GM19240 (cell line): Measurements from ENCODE around the gene OR5B2.
"Not testable (repeated sequence)": the region's sequence is repeated elsewhere in the genome, so short reads cannot be mapped to it uniquely, and the experiment has no call there.

Experiments
- DNase-seq: peaks from one replicate; pipeline ENCODE4 v3.0.0; 2011; ENCODE audit warnings: low spot score; ENCODE audit not compliant: insufficient read length

The OR5B2 gene

DNA sequence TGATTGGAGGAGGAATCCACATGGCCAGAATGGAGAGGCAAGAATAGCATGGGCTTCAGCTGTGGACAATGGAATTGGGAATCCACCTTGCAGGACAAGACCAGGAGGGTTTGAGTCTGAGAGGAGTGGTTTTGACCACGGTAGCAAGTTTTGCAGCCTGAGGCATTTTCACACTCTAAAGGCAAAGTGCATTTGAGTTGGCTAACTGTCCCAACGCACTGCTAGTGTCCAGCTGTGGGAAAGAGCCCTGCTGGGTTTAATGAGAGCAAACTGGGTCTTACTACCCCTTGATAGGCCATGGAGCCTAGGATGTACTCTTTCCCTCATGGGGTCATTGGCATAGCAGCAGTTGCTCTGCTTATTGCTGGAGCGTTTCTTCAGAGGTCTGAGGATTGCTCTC lies at the start of gene OR5B2:
TSS of gene OR5B2 (minus strand) at position 101 of the 400 bp plus-strand sequence. CDS start 4,860 bp downstream, outside the sequence.
- DNase-seq = no peak

DNA sequence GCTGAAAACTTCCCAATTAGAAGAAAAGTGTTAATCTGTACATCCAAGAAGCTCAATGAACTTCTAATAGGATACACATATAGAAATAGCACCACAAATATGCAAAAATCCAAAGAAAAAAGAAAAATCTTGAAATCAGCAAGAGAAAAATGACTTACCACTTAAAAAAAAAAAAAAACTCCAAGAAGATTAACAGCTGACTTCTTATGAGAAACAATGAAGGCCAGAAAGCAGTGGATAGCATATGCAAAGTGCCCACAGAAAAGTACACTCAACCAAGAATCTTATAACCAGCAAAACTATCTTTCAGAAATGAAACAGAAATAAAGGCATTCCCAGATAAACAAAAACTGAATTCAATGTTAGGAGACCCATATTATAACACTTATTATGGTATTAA lies 44.0 kb upstream of the OR5B2 start:
- DNase-seq = no peak

DNA sequence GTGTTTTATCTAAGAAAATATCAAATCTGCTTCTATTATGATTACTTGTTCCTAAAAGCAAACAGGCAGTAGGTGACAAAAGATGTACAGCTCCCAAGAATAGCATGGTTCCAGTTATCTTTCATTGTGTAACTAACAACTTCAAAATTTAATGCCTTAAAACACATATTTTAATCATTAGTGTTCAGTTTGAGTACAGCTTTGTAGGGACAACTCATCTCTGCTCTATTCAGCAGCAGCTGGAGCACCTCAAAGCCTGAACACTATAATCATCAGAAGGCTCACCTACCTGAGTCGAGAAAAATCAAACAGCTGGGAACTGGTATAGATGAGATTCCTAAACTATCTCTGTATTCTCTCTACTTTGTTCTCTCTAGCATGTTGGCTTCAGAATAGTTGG lies 38.4 kb upstream of the OR5B2 start:
- DNase-seq = no peak

DNA sequence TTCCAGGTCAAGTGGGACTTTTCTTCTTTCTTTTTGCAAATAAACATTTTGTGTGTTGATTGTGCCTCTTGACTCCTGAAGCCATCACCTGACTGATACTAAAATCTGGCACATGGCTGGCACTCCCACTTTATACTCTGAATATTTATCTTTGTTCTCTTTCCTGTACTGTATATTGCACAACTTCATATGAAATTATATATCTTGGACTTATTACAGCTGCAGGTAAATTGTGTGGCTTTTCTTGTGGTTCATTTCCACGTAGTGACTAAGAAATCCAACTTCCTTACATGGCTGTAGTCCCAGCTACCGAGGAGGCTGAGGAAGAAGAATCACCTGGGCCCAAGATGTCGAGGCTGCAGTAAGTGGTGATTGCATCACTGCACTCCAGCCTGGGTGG lies 37.8 kb upstream of the OR5B2 start:
- DNase-seq = no peak

DNA sequence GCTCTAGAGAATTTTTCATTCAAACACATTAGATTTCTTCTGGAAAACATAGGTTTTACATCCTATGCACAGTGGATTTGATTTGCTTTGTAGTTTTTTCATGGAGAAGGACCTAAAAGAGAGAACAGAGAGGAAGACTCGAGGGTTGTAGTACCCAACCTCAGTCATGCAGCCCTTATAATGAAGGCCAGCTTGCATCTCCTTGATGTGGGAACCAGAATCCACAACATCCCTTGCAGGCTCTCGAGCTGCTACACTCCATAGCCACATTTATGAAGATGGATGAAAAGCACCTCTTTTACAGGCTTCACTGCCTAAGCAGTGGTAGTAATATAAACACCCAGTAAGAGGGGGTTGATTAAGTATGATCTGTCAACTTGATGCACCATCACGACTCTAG lies 23.7 kb upstream of the OR5B2 start:
- DNase-seq = no peak

DNA sequence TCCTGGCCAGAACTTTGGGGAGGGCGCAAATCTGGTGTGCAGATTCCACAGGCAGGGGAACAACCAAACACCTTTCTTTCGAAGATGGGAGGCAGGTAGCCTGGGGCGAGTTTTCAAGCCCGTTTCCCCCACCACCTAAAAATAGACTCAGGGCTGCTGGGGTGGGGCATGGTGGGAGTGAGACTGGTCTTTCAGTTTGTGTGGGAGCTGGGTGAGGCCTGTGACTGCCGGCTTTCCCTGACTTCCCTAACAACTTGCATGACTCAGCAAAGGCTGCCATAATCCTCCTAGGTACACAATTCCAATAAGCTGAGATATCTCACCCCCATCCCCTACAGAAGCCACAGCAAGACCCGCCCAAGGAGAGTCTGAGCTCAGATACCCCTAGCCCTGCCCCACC lies 18.4 kb upstream of the OR5B2 start:
- no peak for DNase-seq

DNA sequence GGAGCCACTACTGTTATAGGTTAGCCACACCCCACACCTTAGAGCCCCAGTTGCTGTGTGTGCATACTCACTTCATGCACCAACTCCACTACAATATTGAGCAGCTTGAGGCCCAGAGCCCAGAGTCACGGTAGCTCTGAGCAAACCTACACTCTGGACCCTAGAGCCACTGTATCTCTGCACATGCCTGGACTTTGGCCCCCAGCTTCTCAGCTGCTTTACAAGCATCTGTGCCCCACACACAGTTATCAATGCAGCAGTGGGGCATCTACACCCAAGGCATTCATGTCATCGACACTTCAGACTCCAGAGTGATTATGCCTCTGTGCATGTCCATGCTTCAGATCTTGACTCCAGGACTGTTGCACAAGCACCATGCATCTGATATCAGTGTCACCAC lies 16.4 kb upstream of the OR5B2 start:
- no peak for DNase-seq

DNA sequence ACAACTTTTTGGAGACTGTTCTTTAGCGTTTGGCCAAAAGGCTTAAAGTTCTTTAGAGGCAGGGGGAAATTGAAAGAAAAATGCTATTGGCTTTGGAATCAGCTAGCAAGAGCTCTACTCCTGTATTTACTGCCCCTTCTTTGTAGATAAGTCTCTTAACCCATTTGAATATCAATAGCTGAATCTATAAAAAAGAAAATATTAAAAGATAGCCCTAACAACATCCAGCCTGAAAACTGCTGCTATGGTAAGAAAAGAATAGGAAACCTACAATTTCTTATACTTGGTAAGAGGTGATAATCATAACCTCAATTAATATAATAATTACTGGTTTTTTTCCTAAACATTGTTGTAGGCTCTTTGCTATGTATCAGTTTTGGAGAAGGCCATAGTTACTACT lies 14.2 kb upstream of the OR5B2 start, which contains the start of gene OR5B12:
TSS of gene OR5B12 (minus strand) at position 101 of the 400 bp plus-strand sequence. CDS start 2,085 bp downstream, outside the sequence.
- DNase-seq = no peak

DNA sequence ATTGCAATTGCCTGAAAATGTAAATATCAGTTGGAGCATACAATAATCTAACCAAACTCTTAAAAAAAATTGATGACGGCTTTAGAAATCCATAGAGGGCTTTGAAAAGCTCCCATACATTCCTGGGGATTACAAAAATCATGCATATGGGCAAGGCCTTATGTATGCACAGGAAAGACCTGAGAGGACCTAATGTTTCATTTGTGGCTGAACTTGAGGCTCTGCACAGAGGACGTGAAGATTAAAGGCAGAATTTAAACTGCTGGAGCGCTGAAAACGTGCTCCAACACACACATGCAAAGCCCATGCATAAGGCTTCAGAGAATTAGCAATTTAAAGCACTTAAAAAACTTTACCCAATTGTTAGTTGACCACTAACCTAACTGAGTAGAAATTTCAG lies 10.6 kb upstream of the OR5B2 start:
- DNase-seq = no peak

DNA sequence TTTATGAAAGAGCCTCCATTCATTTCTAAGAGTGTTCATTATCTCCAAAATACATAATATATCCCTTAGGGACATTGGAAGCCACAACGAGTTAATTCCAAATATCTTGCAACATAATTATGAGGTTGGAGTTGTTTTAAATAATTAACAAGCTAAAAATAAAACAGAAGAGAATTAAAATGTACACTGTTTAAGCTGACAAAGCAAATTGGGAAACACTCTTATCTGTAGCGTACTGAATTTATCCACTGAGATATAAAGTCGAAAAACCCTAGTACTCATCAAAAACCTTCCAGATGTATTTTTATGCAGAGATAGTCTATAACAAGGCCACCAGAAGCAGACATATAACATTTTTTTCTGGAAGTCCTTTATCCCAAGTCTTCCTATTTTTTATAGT lies 6.3 kb upstream of the OR5B2 start:
- DNase-seq = no peak

DNA sequence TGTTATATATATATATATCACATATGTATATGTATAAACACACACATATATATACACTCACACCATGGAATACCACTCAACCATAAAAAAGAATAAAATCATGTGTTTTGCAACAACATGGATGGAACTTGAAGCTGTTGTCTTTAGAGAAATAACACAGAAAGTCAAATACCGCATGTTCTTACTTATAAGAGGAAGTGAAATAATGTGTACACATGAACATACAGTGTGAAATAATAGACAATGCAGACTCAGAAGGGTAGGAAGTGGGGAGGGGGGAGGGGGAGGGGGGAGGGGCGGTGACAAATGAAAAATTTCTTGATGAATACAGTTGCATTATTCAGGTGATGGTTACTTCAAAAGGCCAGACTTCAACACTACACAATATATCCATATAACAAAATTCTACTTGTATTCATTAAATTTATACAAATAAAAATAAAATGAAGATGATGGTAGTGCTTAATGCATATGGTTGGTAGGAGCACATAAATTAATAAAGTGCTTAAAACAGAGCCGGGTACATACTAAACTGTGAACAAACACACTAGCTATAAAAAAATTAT lies 5.8 kb upstream of the OR5B2 start:
- DNase-seq = no peak

DNA sequence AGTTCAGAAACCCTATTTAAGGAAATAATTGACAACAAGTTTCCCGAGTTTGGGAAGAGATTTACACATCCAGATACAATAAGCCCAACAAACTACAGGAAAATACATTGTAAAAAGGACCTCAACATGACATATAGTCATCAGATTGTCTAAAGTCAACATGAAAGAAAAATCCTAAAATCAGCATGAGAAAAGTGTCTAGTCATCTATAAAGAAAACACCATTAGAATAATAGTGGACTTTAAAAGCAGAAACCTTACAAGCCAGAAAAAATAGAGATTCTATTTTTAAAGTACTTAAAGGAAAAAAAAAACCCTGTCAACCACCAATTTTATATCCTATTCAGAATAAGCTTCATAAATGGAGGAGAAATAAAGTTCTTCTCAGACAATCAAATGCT lies 1.4 kb upstream of the OR5B2 start:
- DNase-seq = no peak

DNA sequence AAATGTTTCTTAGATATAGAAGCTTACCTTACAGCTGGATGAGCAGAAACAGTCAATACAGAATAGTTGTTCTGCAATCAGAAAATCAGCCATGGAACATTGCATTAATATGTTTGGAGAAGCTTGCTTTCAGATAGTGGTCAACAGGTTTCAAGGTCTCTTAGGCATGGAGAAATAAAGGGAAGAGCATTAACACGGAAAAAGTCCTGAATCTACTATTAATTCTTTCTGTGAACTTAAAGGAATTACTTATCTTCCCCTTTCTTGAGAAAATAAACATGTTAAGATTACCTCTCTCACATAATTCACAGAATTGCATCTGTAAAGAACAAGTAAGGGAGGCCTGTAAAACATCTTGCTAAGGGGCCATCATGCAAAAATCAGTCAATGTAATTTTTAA lies 21.1 kb downstream of the OR5B2 start, which contains the start of gene OR5B3:
TSS of gene OR5B3 (minus strand) at position 101 of the 400 bp plus-strand sequence. CDS start 3,465 bp downstream, outside the sequence.
- no peak for DNase-seq

DNA sequence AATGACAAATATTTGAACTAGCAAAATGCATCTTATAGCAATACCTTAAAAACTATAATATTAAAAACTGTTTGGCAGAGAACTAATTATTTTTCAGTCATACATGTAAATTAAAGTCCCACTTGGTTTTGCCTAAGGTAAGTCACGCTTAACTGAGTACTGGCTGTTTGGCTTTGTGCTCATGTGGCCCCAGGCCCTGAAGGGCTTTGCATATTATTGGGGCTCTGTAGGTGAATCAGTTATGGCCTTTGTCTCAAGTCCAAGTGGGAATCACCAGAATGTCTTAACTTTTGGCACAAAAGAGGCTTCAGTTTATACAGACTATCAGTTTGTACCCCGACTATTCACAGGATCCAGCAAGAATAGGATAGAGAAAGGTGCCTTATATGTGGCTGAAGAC lies 28.3 kb downstream of the OR5B2 start:
- not testable (repeated sequence) for DNase-seq

DNA sequence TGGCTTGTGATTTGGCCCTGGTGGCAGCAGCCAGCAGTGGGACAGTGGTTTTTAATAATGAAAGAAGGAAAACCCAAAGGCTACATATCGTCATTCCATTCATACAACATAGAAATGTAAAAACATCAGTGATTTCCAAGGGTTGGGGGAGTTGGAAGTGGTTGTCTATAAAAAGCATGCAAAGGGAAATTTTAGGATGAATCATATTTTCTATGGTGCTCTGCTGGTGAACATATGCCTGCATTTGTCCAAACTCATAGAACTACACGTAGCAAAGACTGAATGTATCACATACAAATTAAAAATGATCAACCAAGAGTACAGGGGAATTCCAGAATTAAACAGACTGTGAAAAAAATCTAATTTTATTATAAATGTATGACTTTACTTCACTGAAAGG lies 32.3 kb downstream of the OR5B2 start:
- DNase-seq = no peak

DNA sequence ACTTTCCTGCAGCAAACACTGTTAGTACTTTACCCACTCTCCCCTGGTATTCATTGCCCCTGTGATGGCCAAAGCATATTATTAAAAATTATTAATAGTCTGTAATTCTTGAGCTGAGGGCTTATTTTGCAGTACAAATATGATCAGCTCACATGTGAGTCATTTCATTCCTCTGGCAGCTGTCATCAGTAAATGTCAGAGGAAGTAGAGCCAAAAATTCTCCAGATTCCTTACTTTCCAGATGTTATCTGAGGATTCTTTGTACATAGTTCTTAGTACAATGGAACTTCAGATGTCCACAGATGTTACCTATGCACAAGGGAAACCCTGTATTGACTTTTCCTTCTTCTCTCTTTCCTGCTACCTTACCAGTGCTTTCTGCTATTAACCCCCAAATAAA lies 33.7 kb downstream of the OR5B2 start:
- no peak for DNase-seq

DNA sequence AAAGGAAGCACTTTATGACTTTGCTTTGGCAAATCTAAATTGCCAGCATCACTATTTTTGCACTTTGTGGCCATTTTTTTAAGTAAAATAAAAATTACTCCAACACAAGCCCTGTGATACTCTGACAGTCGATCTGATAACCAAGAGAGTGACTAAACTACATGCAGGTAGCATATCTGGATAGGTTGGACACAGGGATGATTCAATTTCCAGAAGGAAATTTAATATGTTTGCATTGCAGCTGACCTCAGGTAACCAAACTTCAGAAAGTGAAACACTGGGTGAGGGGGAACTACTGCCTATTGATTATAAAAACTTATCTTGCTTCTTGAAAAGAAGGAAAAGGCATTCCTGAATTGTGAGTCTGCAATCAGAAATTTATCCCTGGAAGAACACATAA lies 35.2 kb downstream of the OR5B2 start:
- no peak for DNase-seq

DNA sequence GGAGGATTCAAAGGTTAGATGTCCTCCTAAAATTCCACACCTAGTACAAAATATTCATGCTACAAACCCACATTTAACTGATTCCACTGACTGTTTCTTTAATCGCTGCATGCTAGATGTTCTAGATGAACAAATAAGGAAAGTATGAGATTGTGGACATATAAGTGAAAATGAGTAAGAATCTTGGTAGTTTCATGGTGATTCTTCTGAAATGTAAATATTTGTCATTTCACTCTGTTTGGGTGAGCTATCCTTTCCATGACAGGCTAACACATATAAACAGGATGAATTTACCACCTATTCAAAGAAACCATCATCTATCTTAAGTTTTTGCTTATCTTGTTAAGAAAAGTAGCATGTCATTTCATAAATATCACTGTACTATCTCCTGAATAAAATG lies 36.0 kb downstream of the OR5B2 start:
- DNase-seq = no peak

DNA sequence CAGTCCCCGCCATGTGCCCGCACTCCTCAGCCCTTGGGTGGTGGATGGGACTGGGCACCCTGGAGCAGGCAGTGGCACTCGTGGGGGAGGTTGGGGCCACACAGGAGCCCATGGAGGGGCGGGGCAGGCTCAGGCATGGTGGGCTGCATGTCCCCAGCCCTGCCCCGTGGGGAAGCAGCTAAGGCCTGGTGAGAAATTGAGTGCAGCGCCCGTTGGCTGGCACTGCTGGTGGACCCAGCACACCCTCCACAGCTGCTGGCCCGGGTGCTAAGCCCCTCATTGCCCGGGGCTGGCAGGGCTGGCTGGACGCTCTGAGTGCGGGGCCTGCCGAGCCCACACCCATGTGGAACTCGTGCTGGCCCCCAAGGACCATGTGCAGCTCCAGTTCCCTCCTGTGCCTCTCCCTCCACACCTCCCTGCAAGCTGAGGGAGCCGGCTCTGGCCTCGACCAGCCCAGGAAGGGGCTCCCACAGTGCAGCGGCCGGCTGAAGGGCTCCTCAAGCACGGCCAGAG lies 37.3 kb downstream of the OR5B2 start:
- DNase-seq = no peak
